Hepatocyte (in vitro differentiated cells): ENCODE measurements around the gene GALNT13.

Experiments
- CTCF ChIP-seq: fragments of 200-600 bp; sonication (generic); IDR thresholded peaks from 2 replicates; pipeline ENCODE4 v1.5.1; 2016; ENCODE audit warnings: antibody characterized with exemption, mild to moderate bottlenecking; ENCODE audit not compliant: poor library complexity
- EZH2 ChIP-seq: fragments of 200-600 bp; sonication (generic); IDR thresholded peaks from 2 replicates; pipeline ENCODE4 v1.6.1; 2016; ENCODE audit warnings: antibody characterized with exemption, mild to moderate bottlenecking, borderline replicate concordance
- EZH2phosphoT487 ChIP-seq: fragments of 200-600 bp; sonication (generic); IDR thresholded peaks from one replicate; pipeline ENCODE4 v1.6.1; 2018; ENCODE audit warnings: antibody characterized with exemption, mild to moderate bottlenecking, low read depth, moderate library complexity; ENCODE audit not compliant: unreplicated experiment, severe bottlenecking

- TF ChIP-seq CTCF (no peak), EZH2 (no peak), EZH2phosphoT487 (no peak)
These were observed 387.3 kb downstream of the GALNT13 start for GRCh38 chr2:154259030-154259429.
